Cerebellar nuclear complex (tissue), 1 donor: ENCODE measurements around the gene SHE.

Source experiments
- DNase-seq, 2 experiments: peaks; one replicate each; lab custom pipeline; 2025; lab: John Stamatoyannopoulos, UW

The SHE gene

GRCh38 chr1:154446789-154447188, 55.4 kb downstream of the SHE start:
- DNase-seq, result no peak

GRCh38 chr1:154446292-154446691, 55.9 kb downstream of the SHE start:
- DNase-seq, result no peak

DNA sequence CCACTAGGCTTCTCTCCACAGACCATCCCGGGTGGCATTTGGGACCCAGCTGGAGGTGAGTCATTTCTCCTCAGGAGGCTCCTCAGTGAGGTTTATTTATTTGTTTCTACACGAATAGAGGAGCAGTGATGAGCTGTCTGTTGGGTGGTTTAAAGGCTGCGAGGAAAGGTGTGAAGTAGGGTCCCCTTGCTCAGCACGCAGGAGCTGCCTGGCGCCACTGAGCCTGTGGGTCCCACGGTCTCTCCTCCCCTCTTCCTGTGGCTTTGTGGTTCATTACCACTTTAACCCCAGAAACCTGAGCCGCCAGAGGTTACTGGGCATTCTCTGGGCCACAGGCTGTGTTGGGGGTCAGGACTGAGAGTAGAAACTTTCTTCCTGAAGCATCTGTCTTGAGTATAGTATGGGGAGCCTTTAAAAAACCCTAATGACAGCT, 57.2 kb downstream of the SHE start:
- DNase-seq, result no peak

- DNase-seq, result no peak
Measured at GRCh38 chr1:154443274-154444013, 58.8 kb downstream of the SHE start.

DNA sequence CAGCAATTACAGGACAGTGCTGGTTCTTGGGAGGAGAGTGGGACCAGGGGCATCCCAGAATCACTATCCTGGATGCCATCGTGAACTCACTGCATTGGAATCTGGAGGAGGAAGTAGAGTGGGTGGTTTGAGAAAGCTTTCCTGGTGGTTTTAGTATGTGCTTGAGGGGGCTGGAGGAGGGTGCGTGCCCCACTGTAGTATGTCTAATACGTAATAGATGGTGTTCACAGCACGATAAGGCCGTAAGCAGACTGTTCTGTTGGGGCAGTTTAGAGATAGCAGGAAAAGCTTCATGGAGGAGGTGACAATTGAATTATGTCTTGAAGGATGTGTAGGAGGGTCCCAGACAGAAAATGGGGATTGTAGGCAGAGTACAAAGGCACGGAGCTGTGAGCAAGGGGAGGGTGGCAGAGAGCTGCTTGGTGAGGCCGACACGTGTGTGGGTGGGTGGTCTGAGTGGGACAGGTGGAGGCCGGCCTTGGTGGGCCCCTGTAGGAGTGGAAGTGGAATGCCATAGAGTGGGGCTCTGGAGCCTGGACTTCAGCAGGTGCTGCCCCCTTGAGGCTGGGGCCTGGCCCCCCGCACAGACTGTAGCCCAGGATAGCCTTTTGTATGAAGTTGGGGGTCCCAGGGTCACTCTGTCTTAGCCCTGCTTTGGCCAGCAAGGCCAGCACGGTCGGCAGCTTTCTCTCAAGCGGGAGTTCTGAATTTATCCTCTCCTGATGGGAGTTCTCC, 60.0 kb downstream of the SHE start:
- no peak for DNase-seq

- no peak for DNase-seq
Measured at GRCh38 chr1:154441241-154441888, 60.8 kb downstream of the SHE start.

DNA sequence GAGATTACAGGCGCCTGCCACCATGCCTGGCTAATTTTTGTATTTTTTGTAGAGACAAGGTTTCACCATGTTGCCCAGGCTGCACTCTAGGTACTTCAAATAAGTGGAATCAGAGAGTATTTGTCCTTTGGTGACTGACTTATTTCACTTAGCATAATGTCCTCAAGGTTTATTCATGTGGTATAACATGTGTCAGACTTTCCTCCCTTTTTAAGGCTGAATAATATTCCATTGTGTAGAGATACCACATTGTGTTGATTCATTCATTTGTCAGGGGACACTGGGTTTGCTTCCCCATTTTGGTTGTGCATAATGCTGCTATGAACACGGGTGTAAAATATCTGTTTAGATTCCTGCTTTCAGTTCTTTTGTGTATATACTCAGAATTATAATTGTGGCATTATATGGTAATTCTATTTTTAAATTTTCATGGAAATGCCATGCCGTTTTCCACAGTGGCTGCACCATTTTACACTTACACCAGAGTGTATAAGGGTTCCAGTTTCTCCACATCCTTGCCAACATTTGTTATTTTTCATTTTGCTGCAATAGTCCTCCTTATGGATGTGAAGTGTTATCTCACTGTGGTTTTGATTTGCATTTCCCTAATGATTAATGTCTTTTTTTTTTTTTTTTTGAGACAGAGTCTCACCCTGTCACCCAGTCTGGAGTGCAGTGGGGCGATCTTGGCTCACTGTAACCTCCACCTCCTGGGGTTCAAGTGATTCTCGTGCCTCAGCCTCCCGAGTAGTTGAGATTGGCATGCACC, 62.0 kb downstream of the SHE start:
- DNase-seq, result no peak

DNA sequence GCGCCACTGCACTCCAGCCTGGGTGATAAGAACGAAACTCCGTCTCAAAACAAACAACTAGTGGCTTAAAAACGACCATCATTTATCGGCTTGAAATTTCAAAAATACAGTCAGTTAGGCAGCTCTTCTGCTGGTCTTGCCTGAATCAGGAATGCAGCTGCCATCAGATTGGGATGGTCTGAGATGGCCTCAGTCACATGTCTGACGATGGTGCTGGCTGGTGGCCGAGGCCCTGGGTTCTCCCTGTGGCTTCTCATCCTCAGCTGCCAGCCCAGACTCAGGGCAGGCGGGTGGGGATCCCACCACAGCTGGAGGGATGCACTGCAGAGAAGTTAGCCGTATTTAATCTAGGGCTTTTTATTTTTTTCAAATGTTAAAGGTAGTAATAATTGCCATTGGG, 65.8 kb downstream of the SHE start:
- no peak for DNase-seq

- DNase-seq, result no peak
Measured at GRCh38 chr1:154435599-154436200, 66.5 kb downstream of the SHE start.

- DNase-seq, result no peak
Measured at GRCh38 chr1:154434346-154435085, 67.7 kb downstream of the SHE start.

- no peak for DNase-seq
Measured at GRCh38 chr1:154433161-154433764, 68.9 kb downstream of the SHE start.

DNA sequence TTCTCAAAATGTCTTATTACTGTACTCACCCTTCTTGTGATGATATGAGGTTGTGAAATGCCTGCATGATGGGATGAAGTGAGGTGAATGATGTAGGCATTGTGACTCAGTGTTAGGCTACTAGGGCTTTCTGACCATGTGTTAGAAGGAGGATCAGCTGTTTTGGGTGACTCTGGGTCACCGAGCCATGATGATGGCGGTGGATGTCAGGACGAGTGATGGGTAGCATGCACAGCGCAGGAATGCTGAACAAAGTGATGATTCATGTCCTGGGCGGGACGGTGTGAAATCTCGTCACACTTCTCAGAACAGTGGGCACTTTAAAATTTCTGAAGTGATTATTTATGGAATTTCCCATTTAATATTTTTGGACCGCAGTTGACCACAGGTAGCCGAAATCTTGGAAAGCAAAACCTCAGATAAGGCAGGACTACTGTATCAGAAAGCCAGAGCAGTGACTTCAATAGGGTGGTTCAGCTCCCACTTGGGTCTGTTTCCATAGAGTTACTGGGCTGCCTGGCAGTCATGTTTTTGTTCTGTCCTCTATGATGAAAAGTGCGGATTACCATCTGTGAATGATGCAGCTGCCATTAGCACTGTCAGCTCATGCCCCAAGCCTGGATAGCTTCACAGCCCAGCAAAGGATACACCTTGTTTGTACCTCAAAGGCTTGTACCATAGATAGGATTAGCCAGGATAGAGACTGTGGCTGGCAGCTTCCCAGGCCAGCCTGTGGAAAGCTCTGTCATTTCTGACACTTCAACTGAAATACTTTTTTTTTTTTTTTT, 70.4 kb downstream of the SHE start:
- DNase-seq, result no peak

GRCh38 chr1:154430903-154431302, 71.3 kb downstream of the SHE start:
- no peak for DNase-seq

DNA sequence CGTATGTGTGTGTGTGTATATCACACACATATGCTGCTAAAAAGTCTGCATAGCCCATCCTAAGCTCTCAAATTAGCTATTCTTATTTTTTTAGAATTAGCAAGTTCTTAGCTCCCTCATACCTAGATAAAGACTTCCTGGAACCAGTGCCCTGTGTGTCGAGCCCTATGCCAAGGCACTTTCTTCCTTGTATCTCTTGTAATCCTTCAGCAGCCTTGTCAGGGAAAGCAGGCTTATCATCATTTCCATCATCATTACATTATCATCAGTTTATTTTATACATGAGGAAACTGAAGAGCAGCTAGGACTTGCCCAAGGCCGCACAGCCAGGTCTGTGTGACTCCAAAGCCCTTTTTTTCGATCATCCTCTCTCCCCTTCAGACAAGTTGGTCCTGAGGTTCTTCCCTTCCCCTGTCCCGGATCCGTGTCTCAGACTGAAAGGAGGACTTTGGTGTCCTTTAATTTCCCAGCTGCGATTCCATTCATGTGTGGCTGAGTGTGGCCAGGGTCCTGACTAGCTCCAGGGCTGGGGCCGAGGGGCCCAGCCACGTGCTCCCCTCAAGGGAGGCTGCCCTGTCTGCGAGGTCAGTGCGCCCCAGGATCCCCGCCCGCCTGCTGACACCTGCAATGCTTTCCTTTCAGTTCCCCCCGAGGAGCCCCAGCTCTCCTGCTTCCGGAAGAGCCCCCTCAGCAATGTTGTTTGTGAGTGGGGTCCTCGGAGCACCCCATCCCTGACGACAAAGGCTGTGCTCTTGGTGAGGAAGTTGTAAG, 72.2 kb downstream of the SHE start:
- DNase-seq, result no peak
